Tibial nerve (tissue), 4 donors: Measurements from ENCODE around the gene GPR42. TPM values are rescaled to one million over a fixed set of nuclear protein-coding genes. Genes with fewer than 3 reads are reported as not detected.

Source experiments
- DNase-seq, 2 donors: peaks; one replicate each; pipeline ENCODE4 v3.0.0-alpha.2; 2019; ENCODE audit warnings: low spot score in 2 of 2
- H3K27ac ChIP-seq, 4 donors: fragments of 200-600 bp; sonication (generic) in 3 of 4; one replicate each; pipeline ENCODE4 v1.5.1; 2017 to 2019; ENCODE audit warnings: mild to moderate bottlenecking in 1 of 4
- H3K27me3 ChIP-seq, 2 donors: fragments of 200-600 bp; sonication (generic) in 1 of 2; one replicate each; pipeline versions ENCODE4 v1.5.1 to v1.6.0; 2017 to 2019
- H3K36me3 ChIP-seq, 3 donors: fragments of 200-600 bp; sonication (generic); one replicate each; pipeline ENCODE4 v1.5.1; 2018 to 2019
- H3K4me1 ChIP-seq, 4 donors: fragments of 200-600 bp; sonication (generic) in 3 of 4; one replicate each; pipeline ENCODE4 v1.5.1; 2017 to 2019
- H3K4me3 ChIP-seq, 4 donors: fragments of 200-600 bp; sonication (generic) in 3 of 4; one replicate each; pipeline ENCODE4 v1.5.1; 2017 to 2019; ENCODE audit warnings: mild to moderate bottlenecking in 1 of 4, moderate library complexity in 1 of 4
- H3K9me3 ChIP-seq, 4 donors: fragments of 200-600 bp; sonication (generic) in 3 of 4; one replicate each; pipeline ENCODE4 v1.5.1; 2017 to 2019
- CTCF ChIP-seq, 5 experiments: fragments of 200-600 bp in 3 of 5; fragments of 450-650 bp in 2 of 5; sonication (generic) in 3 of 5; IDR thresholded peaks; one replicate each; pipeline ENCODE4 v1.5.1; 2016 to 2019; ENCODE audit warnings: antibody characterized with exemption in 5 of 5, mild to moderate bottlenecking in 3 of 5, moderate library complexity in 2 of 5
- EP300 ChIP-seq, 2 donors: sonication (generic); formaldehyde crosslinking; IDR thresholded peaks; one replicate each; pipeline ENCODE4 v1.6.1; 2017; ENCODE audit warnings: antibody characterized with exemption in 2 of 2, mild to moderate bottlenecking in 1 of 2
- POLR2A ChIP-seq, 2 donors: fragments of 450-650 bp; IDR thresholded peaks; one replicate each; pipeline ENCODE4 v1.6.1; 2017; ENCODE audit warnings: antibody characterized with exemption in 2 of 2, mild to moderate bottlenecking in 2 of 2, moderate library complexity in 2 of 2
- WGBS, 2 donors: methylation state at CpG; one replicate each; pipeline ENCODE4 v1.1.5; 2018; 5-methylcytosine and 5-hydroxymethylcytosine counted together
- small RNA-seq: library from RNA; depleted of rRNA; stranded (forward); fragments of <200 nt; gene quantifications from one replicate; pipeline ENCODE3, GENCODE V24; 2016
- total RNA-seq, 4 donors: library from RNA; depleted of rRNA; stranded (reverse); fragments of >200 nt; gene quantifications; one replicate each; pipeline ENCODE4 v1.1.0, GENCODE V29; 2016

The GPR42 gene
- total RNA-seq, 4 donors from 2014 or later: not detected

GRCh38 chr19:35417713-35418534, 47.1 kb downstream of the GPR42 start:
- Histone ChIP-seq H3K9me3 (no peaks in the 10 kb centered on the region), H3K4me3 (no peak overlapping the region), H3K4me1 (no peaks in the 10 kb centered on the region), H3K36me3 (no peaks in the 10 kb centered on the region), H3K27me3 (peaks cover 0 to 5% of the 10 kb centered on the region in 2 donors), H3K27ac (no peak overlapping the region)
- 44 to 46% methylated on average over 7 of the region's 7 CpGs for WGBS, 2 donors
- no peak for TF ChIP-seq EP300 (IDR thresholded peaks at IDR 0.05)
- no peak for DNase-seq

DNA sequence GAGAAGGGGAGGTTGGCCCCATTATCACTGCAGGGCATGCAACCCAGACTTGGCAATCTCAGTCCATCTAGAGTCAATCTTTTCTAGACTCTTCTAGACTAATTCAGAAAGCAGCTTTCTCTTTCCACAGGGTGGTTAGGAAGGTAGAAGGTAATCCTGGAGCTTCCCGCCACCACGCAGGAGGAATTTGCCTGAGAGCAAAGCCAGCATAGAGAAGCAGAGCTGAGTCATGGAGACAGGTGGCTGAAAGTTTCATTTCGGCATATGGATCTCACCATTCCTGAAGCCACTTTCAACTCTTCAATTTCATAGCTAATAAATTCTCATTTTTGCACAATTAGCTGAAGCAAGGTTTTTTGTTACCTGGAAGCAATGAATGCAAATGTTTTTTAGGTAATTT, 48.2 kb downstream of the GPR42 start:
- 75% methylated on average over 3 of the region's 3 CpGs for WGBS, 2 donors
- Histone ChIP-seq H3K36me3 (no peaks in the 10 kb centered on the region), H3K27ac (no peak overlapping the region), H3K9me3 (no peaks in the 10 kb centered on the region), H3K27me3 (peaks cover 0 to 5% of the 10 kb centered on the region in 2 donors), H3K4me1 (no peaks in the 10 kb centered on the region), H3K4me3 (no peak overlapping the region)
- TF ChIP-seq POLR2A (IDR thresholded peaks at IDR 0.05) (no peak), EP300 (IDR thresholded peaks at IDR 0.05) (no peak), CTCF (IDR thresholded peaks at IDR 0.05) (no peak)
- no peak for DNase-seq

- Histone ChIP-seq H3K27me3 (peaks cover 0 to 5% of the 10 kb centered on the region in 2 donors), H3K9me3 (no peaks in the 10 kb centered on the region), H3K27ac (no peak overlapping the region), H3K36me3 (no peaks in the 10 kb centered on the region), H3K4me1 (no peaks in the 10 kb centered on the region), H3K4me3 (no peak overlapping the region)
- TF ChIP-seq POLR2A (IDR thresholded peaks at IDR 0.05): no peak
- no peak for TF ChIP-seq EP300 (IDR thresholded peaks at IDR 0.05)
- TF ChIP-seq CTCF (IDR thresholded peaks at IDR 0.05): no peak
- no peak for DNase-seq
- 59 to 60% methylated on average over 5 of the region's 5 CpGs for WGBS, 2 donors
These were observed 48.9 kb downstream of the GPR42 start for GRCh38 chr19:35419805-35420204.

- Histone ChIP-seq H3K27me3 (peaks cover 0 to 3% of the 10 kb centered on the region in 2 donors), H3K9me3 (no peaks in the 10 kb centered on the region), H3K4me1 (no peaks in the 10 kb centered on the region), H3K27ac (no peak overlapping the region), H3K4me3 (no peak overlapping the region), H3K36me3 (no peaks in the 10 kb centered on the region)
- no peak for DNase-seq
- WGBS, 2 donors: 76 to 77% methylated on average over 3 to 11 of the region's 11 CpGs
- TF ChIP-seq POLR2A (IDR thresholded peaks at IDR 0.05) (no peak), EP300 (IDR thresholded peaks at IDR 0.05) (no peak), CTCF (IDR thresholded peaks at IDR 0.05) (no peak)
These were observed 50.5 kb downstream of the GPR42 start for GRCh38 chr19:35421362-35421761.

Small RNAs within 50 kb of the gene (small RNA-seq; reads per million reads assigned to genes)
- not detected for gene RN7SL491P

Other genes starting within 250 kb of the GPR42 start
- gene LGI4, start 236.0 kb upstream of the GPR42 start, total RNA-seq: 100 to 1,000 TPM; 207 to 323 (median 302) TPM
- gene FXYD1, start 232.2 kb upstream of the GPR42 start, total RNA-seq: 100 to 1,000 TPM in 1 of 4 donors, 10 to 100 TPM in 3; 72.9 to 193 (median 84.9) TPM
- 1 to 10 TPM in 3 of 4 donors, not detected in 1; 2.5 to 5.9 (median 5.7) TPM for gene FXYD7, start 227.8 kb upstream of the GPR42 start, total RNA-seq
- gene FXYD5, start 216.3 kb upstream of the GPR42 start, total RNA-seq: 10 to 100 TPM; 19.9 to 53.4 (median 37.5) TPM
- not detected for gene FAM187B, start 142.3 kb upstream of the GPR42 start, total RNA-seq
- gene LSR, start 122.1 kb upstream of the GPR42 start, total RNA-seq: 10 to 100 TPM in 2 of 4 donors, 1 to 10 TPM in 2; 3.1 to 34.9 (median 19.1) TPM
- gene USF2, start 102.1 kb upstream of the GPR42 start, total RNA-seq: 100 to 1,000 TPM in 3 of 4 donors, 10 to 100 TPM in 1; 98.5 to 172 (median 128) TPM
- gene HAMP, start 88.5 kb upstream of the GPR42 start, total RNA-seq: 1 to 10 TPM in 1 of 4 donors, not detected in 3; 2.9 TPM
- 10 to 100 TPM; 31.8 to 49.6 (median 38.4) TPM for gene MAG, start 78.9 kb upstream of the GPR42 start, total RNA-seq
- 10 to 100 TPM in 3 of 4 donors, 1 to 10 TPM in 1; 7.2 to 22.8 (median 13.4) TPM for gene CD22, start 41.9 kb upstream of the GPR42 start, total RNA-seq
- gene FFAR1, start 23.2 kb upstream of the GPR42 start, total RNA-seq: under 1 TPM in 1 of 4 donors, not detected in 3; 0.59 TPM
- under 1 TPM in 1 of 4 donors, not detected in 3; 0.87 TPM for gene FFAR3, start 12.6 kb upstream of the GPR42 start, total RNA-seq
- under 1 TPM in 1 of 4 donors, not detected in 3; 0.22 TPM for gene FFAR2, start 77.2 kb downstream of the GPR42 start, total RNA-seq
- gene KRTDAP, start 119.4 kb downstream of the GPR42 start, total RNA-seq: not detected
- 10 to 100 TPM in 3 of 4 donors, 1 to 10 TPM in 1; 8.2 to 33.5 (median 26.5) TPM for gene DMKN, start 142.6 kb downstream of the GPR42 start, total RNA-seq
- gene SBSN, start 157.2 kb downstream of the GPR42 start, total RNA-seq: not detected
- gene GAPDHS, start 162.4 kb downstream of the GPR42 start, total RNA-seq: not detected
- gene TMEM147, start 174.6 kb downstream of the GPR42 start, total RNA-seq: 100 to 1,000 TPM in 1 of 4 donors, 10 to 100 TPM in 3; 63.8 to 103 (median 68.2) TPM
- gene ATP4A, start 192.6 kb downstream of the GPR42 start, total RNA-seq: under 1 TPM in 1 of 4 donors, not detected in 3; 0.63 TPM
- gene PMIS2, start 215.1 kb downstream of the GPR42 start, total RNA-seq: not detected
- gene HAUS5, start 241.7 kb downstream of the GPR42 start, total RNA-seq: 10 to 100 TPM in 3 of 4 donors, 1 to 10 TPM in 1; 9.8 to 17.1 (median 11.0) TPM